ENCODE results near the gene AASDH. TPM values are rescaled to one million over a fixed set of nuclear protein-coding genes. Genes with fewer than 3 reads are reported as not detected.

The AASDH gene
- total RNA-seq, 1 donor from 2014 or later: 9.8 TPM

DNA sequence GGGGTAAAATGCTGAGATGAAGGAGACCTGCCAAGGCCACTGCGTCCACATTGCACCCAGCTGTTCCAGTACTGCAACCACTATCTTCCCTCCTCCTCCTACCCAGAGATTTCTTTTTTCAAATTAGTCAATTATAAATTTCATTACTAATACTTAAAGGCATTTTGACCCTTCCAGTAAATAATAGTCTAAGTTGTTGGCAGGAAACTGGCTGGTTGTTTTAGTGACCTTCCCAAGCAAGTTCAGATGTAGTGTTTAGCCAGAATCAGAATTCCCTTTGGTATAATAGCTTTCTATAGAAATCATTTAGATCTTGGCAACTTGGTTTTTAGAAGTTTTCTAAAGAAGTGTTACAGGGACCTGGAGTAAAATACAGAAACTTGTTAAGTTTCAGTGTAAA is 66.0 kb downstream of the AASDH start:
- Mint-ChIP-seq H3K4me3 (no peak overlapping the region), H3K36me3 (ENCODE audit: low read depth) (no peaks in the 10 kb centered on the region), H3K27me3 (ENCODE audit: insufficient read depth) (peaks cover 3% of the 10 kb centered on the region), H3K9me3 (no peaks in the 10 kb centered on the region), H3K27ac (no peak overlapping the region), H3K4me1 (ENCODE audit: low read depth) (no peaks in the 10 kb centered on the region)
- intact Hi-C loops (cut with micrococcal nuclease): no loop called here
- no peak for DNase-seq (ENCODE audit: low spot score)

DNA sequence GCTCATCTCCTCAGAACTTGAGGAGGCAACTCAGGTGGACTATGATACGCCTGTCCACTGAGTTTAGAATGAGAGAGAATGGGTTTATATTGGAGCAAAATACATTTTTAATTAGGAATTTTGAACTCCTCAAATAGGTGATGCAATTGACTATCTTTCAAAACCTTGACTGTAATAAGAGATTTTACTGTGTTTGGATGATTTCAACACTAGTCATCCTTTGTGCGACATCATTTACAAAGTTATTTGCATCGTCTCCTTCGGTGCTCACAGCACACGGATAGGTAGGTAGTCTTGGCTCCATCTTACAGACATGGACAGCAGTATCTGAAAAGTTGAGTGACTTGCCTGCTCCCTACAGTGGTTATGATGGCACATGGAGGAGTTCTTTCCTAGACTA is 67.0 kb downstream of the AASDH start:
- Mint-ChIP-seq H3K4me1 (ENCODE audit: low read depth) (no peaks in the 10 kb centered on the region), H3K27me3 (ENCODE audit: insufficient read depth) (peaks cover 3% of the 10 kb centered on the region), H3K27ac (no peak overlapping the region), H3K36me3 (ENCODE audit: low read depth) (no peaks in the 10 kb centered on the region), H3K9me3 (no peaks in the 10 kb centered on the region), H3K4me3 (no peak overlapping the region)
- DNase-seq (ENCODE audit: low spot score): no peak
- intact Hi-C loops (cut with micrococcal nuclease): no loop called here

DNA sequence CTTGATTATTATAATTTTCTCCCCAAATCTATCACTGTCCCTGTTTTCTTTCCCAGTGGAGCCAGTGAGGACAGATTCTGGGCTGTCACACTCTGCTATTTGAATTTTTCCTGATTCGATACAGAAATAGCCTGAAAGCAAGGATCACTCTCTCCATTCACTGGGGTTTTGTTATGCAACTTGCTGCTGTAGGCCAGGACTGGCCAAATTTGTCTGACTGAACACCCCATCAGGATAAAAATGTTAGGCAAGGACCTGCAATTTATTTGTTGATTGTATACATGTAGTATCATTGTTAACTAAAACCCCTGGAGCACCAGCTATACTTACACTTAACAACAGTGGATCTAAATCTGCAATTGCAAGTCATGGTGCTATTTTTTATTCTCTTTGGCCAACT is 68.7 kb downstream of the AASDH start:
- H3K4me1 Mint-ChIP-seq (ENCODE audit: low read depth): no peaks in the 10 kb centered on the region
- no peak for DNase-seq (ENCODE audit: low spot score)
- H3K9me3 Mint-ChIP-seq: no peaks in the 10 kb centered on the region

DNA sequence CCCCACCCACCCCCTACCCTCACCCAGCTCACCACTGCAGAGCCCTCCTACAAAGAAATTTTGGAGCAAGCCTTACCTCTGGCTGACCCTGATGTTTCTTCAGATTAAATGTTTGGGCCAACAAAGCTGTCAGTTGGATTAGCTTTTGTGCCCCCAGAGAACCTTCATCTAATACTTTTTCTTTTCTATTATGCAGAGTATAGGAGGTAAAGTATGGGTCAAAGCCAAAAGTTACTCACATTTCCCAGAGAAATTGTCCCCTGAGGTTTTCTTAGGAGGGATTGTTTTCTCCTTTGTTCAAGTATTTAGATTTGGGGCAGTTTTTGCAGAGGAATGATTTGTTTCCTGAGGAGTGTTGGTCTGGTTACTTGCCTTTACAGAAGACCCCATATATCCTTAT is 69.5 kb downstream of the AASDH start:
- H3K27me3 Mint-ChIP-seq (ENCODE audit: insufficient read depth): peaks cover 3% of the 10 kb centered on the region
- no peak for DNase-seq (ENCODE audit: low spot score)
- H3K36me3 Mint-ChIP-seq (ENCODE audit: low read depth): no peaks in the 10 kb centered on the region
- H3K9me3 Mint-ChIP-seq: no peaks in the 10 kb centered on the region
- no peak overlapping the region for H3K4me3 Mint-ChIP-seq
- no peaks in the 10 kb centered on the region for H3K4me1 Mint-ChIP-seq (ENCODE audit: low read depth)
- intact Hi-C loops (cut with micrococcal nuclease): no loop called here
- H3K27ac Mint-ChIP-seq: no peak overlapping the region

More for the DNA sequence above, 68.7 kb downstream of the AASDH start:
- Mint-ChIP-seq H3K36me3 (ENCODE audit: low read depth) (no peaks in the 10 kb centered on the region), H3K27me3 (ENCODE audit: insufficient read depth) (peaks cover 3% of the 10 kb centered on the region), H3K27ac (no peak overlapping the region), H3K4me3 (no peak overlapping the region)
- intact Hi-C loops (cut with micrococcal nuclease): no loop called here

DNA sequence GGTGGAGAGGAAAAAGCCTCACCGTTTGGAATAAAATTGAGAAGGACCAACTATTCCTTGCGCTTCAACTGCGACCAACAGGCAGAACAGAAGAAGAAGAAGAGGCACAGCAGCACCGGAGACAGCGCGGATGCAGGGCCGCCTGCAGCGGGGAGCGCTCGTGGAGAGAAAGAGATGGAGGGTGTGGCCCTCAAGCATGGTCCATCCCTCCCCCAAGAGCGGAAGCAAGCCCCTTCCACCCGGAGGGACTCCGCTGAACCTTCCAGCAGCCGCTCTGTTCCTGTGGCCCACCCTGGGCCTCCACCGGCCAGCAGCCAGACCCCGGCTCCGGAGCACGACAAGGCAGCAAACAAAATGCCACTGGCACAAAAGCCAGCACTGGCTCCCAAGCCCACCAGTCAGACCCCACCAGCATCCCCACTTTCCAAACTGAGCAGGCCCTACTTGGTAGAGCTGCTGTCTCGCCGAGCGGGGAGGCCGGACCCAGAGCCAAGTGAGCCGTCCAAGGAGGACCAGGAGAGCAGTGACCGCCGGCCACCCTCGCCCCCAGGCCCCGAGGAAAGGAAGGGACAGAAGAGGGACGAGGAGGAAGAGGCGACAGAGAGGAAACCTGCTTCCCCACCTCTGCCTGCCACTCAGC is 71.2 kb downstream of the AASDH start:
- Mint-ChIP-seq H3K27ac (no peak overlapping the region), H3K4me3 (no peak overlapping the region), H3K9me3 (no peaks in the 10 kb centered on the region), H3K4me1 (ENCODE audit: low read depth) (no peaks in the 10 kb centered on the region), H3K27me3 (ENCODE audit: insufficient read depth) (peaks cover 3% of the 10 kb centered on the region), H3K36me3 (ENCODE audit: low read depth) (no peaks in the 10 kb centered on the region)
- DNase-seq (ENCODE audit: low spot score): no peak
- intact Hi-C loops (cut with micrococcal nuclease): no loop called here

DNA sequence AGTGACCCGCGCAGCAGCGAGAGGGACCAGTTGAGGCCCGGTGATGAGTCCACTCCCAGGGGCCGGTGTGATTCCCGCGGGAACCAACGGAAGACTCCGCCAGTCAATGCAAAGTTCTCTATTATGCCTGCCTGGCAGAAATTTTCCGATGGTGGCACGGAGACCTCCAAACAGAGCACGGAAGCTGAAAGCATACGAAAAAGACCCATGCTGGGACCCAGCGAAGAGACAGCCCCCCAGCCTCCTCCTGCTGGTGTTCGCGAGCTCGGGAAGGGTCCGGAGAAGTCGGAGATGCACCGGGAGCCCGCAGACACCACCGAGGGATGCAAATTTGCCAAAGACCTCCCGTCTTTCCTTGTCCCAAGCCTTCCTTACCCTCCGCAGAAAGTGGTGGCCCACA is 71.7 kb downstream of the AASDH start:
- Mint-ChIP-seq H3K4me3 (no peak overlapping the region), H3K4me1 (ENCODE audit: low read depth) (no peaks in the 10 kb centered on the region), H3K9me3 (no peaks in the 10 kb centered on the region), H3K27ac (no peak overlapping the region), H3K36me3 (ENCODE audit: low read depth) (no peaks in the 10 kb centered on the region), H3K27me3 (ENCODE audit: insufficient read depth) (peaks cover 3% of the 10 kb centered on the region)
- no peak for DNase-seq (ENCODE audit: low spot score)
- intact Hi-C loops (cut with micrococcal nuclease): no loop called here

DNA sequence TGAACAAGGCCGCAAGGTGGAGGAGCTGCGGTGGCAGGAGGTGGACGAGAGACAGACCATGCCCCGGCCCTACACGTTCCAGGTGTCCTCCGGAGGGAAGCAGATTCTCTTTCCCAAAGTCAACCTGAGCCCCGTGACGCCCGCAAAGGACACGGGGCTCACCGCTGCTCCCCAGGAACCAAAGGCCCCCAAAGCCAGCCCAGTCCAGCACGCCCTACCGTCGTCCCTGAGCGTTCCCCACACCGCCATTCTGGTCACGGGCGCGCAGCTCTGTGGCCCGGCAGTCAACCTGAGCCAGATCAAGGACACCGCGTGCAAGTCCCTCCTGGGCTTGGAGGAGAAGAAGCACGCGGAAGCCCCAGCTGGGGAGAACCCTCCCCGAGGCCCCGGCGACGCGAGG is 72.2 kb downstream of the AASDH start:
- intact Hi-C loops (cut with micrococcal nuclease): no loop called here
- no peaks in the 10 kb centered on the region for H3K4me1 Mint-ChIP-seq (ENCODE audit: low read depth)
- H3K36me3 Mint-ChIP-seq (ENCODE audit: low read depth): no peaks in the 10 kb centered on the region
- peaks cover 3% of the 10 kb centered on the region for H3K27me3 Mint-ChIP-seq (ENCODE audit: insufficient read depth)
- H3K4me3 Mint-ChIP-seq: no peak overlapping the region
- DNase-seq (ENCODE audit: low spot score): no peak
- no peaks in the 10 kb centered on the region for H3K9me3 Mint-ChIP-seq
- no peak overlapping the region for H3K27ac Mint-ChIP-seq

DNA sequence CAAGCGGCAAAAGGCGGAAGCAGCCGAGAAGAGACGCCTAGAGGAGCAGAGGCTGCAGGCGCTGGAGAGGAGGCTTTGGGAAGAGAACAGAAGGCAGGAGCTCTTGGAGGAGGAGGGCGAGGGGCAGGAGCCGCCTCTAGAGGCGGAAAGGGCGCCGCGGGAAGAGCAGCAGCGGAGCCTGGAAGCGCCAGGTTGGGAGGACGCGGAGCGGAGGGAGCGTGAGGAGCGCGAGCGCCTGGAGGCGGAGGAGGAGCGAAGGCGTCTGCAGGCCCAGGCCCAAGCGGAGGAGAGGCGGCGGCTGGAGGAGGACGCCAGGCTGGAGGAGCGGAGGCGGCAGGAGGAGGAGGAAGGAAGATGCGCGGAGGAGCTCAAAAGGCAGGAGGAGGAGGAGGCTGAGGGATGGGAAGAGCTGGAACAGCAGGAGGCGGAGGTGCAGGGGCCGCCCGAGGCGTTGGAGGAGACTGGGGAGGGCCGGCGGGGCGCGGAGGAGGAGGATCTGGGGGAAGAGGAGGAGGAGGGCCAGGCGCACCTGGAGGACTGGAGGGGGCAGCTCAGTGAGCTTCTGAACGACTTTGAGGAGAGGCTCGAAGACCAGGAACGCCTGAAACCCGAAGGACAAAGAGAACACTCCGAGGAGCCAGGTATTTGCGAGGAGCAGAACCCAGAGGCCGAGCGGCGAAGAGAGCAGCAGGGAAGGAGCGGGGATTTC is 72.9 kb downstream of the AASDH start:
- Mint-ChIP-seq H3K27ac (no peak overlapping the region), H3K36me3 (ENCODE audit: low read depth) (no peaks in the 10 kb centered on the region), H3K4me3 (no peak overlapping the region), H3K4me1 (ENCODE audit: low read depth) (no peaks in the 10 kb centered on the region), H3K27me3 (ENCODE audit: insufficient read depth) (peaks cover 3% of the 10 kb centered on the region), H3K9me3 (no peaks in the 10 kb centered on the region)
- intact Hi-C loops (cut with micrococcal nuclease): no loop called here
- DNase-seq (ENCODE audit: low spot score): no peak

DNA sequence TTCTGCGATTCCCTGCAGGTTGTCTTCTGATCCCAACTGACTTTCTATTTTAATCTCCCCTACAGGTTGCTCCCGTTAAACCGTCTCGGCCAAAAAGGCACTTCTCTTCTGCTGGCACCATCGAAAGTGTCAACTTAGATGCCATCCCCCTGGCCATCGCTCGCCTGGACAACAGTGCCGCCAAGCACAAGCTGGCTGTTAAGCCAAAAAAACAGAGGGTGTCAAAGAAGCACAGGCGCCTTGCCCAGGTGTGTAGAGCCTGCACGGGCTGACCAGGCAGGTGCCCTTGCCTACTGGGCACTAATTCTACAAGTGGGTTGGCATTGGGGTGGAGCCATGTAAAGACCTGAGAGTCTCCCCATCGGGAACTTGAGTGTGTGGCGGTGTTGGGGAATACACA is 74.2 kb downstream of the AASDH start:
- Mint-ChIP-seq H3K4me3 (no peak overlapping the region), H3K9me3 (no peaks in the 10 kb centered on the region), H3K36me3 (ENCODE audit: low read depth) (no peaks in the 10 kb centered on the region), H3K27ac (no peak overlapping the region), H3K4me1 (ENCODE audit: low read depth) (no peaks in the 10 kb centered on the region), H3K27me3 (ENCODE audit: insufficient read depth) (no peaks in the 10 kb centered on the region)
- no peak for DNase-seq (ENCODE audit: low spot score)
- intact Hi-C loops (cut with micrococcal nuclease): no loop called here

DNA sequence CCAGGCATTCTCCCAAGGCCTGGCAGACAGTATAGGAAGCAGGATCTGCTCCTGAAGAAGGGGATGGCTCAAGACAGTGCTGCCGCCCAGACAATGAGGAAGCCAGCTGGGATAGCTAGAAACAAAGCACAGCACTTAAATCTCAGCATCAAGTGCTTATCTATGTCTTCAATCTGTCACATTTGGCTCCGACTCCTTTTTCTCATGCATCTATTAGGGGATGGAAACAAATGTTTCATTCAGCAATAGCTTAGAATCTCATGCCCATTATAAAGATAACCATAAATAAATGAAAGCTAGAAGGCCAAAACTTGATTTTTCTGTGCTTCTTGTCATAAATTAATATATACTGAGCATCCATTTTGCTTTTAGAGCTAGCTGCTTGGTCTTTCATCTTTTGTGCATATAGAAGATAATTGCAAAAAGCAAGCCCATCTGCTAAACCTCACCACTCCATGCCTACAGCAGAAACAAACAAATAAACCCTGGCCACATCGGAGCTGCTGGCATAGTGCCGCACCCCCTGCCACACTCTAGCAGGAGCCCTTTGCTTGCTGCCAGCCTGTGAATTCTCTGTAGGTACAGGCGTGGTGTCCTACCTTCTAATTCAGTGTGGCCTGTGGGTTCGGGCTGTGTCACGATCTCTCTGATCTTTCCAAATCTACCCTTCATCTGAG is 75.9 kb downstream of the AASDH start:
- no peak for DNase-seq (ENCODE audit: low spot score)
- Mint-ChIP-seq H3K4me1 (ENCODE audit: low read depth) (no peaks in the 10 kb centered on the region), H3K27me3 (ENCODE audit: insufficient read depth) (no peaks in the 10 kb centered on the region), H3K9me3 (no peaks in the 10 kb centered on the region), H3K4me3 (no peak overlapping the region), H3K36me3 (ENCODE audit: low read depth) (no peaks in the 10 kb centered on the region), H3K27ac (no peak overlapping the region)
- intact Hi-C loops (cut with micrococcal nuclease): no loop called here

DNA sequence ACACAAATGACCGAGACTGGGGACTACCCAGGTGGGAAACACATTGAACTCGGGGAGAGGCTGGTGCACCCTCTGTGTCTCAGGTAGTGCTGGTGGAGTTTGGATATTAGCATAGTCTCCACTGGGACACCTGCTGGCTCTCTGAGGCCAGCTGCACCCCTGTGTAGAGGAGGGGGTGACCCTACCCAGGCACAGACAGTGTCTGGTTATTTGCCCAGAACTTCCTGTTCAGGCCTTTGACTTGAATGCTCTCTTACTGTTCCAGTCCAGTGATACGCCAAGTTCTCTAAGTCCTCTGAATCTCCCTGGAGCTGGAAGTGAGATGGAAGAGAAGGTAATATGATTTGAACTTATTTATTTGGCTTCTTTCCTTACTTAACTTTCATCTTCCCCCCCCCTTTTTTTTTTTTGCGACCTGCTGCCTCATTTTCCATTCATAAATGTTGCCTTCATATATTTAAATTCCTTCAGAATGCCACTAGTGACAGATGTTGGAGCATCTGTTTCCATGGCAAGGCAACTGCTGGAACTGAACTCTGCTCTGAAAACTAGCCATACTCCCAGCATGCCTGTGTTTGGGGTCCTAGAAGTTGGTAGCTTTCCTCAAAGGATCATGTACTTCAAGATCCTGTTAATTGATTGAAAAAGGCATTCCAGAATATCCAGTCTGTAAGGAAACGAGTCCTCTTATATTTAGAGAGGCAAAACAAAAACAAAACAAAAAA is 76.7 kb downstream of the AASDH start:
- intact Hi-C loops (cut with micrococcal nuclease): no loop called here
- no peaks in the 10 kb centered on the region for H3K9me3 Mint-ChIP-seq
- no peaks in the 10 kb centered on the region for H3K4me1 Mint-ChIP-seq (ENCODE audit: low read depth)
- no peaks in the 10 kb centered on the region for H3K36me3 Mint-ChIP-seq (ENCODE audit: low read depth)
- H3K4me3 Mint-ChIP-seq: no peak overlapping the region
- no peak for DNase-seq (ENCODE audit: low spot score)
- no peak overlapping the region for H3K27ac Mint-ChIP-seq
- H3K27me3 Mint-ChIP-seq (ENCODE audit: insufficient read depth): no peaks in the 10 kb centered on the region

DNA sequence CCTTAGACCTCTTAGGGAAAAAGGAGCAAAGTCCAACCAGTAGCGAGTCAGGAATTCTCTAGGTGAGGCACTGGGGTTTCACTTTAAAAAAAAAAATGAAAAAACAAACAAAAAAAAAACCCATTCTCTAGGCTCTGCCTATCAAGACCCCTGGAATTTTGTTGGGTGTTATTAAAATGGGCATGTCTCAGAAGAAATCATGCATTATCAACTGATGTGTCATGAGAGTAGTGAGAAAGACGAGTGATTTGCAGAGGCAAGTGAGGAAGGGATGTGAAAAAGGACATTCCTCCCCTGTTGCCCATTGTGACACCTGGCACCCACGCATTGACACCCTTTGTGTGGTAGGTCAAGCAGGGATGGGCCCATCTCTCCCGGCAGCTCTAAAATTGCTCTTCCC is 78.9 kb downstream of the AASDH start:
- Mint-ChIP-seq H3K27ac (no peak overlapping the region), H3K27me3 (ENCODE audit: insufficient read depth) (no peaks in the 10 kb centered on the region), H3K4me1 (ENCODE audit: low read depth) (no peaks in the 10 kb centered on the region), H3K36me3 (ENCODE audit: low read depth) (no peaks in the 10 kb centered on the region), H3K4me3 (no peak overlapping the region), H3K9me3 (no peaks in the 10 kb centered on the region)
- intact Hi-C loops (cut with micrococcal nuclease): loop anchor here (10.0 kb wide), 2 partner anchors 124 to 1984 kb away; no protein-coding TSS in a partner anchor
- no peak for DNase-seq (ENCODE audit: low spot score)

DNA sequence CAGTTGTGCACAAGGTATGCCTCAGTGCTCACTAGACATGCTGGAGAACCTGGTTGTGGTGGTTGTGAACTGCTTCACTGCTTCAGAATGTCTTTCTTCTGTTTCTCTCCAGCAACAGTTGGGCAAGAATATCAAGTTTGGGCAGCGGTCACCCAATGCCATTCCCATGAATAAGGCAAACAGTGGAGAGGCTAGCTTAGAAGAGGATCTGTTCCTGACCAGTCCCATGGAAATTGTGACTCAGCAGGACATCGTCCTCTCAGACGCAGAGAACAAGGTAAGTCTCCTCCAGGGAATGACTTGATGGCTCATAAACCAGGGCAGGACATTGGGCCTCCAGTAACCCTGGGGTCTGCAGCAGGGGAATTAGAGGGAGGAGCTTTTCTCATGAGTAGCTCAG is 79.9 kb downstream of the AASDH start:
- Mint-ChIP-seq H3K36me3 (ENCODE audit: low read depth) (no peaks in the 10 kb centered on the region), H3K4me3 (no peak overlapping the region), H3K9me3 (no peaks in the 10 kb centered on the region), H3K4me1 (ENCODE audit: low read depth) (no peaks in the 10 kb centered on the region), H3K27ac (no peak overlapping the region), H3K27me3 (ENCODE audit: insufficient read depth) (no peaks in the 10 kb centered on the region)
- intact Hi-C loops (cut with micrococcal nuclease): loop anchor here (10.0 kb wide), 2 partner anchors 123 to 1983 kb away; no protein-coding TSS in a partner anchor
- no peak for DNase-seq (ENCODE audit: low spot score)
